Smooth muscle cell of the brain vasculature (primary cell): ENCODE data around the gene CISD2.
"Not testable (repeated sequence)": the region's sequence is repeated elsewhere in the genome, so short reads cannot be mapped to it uniquely, and the experiment has no call there.

Experiments used
- DNase-seq: peaks from one replicate; pipeline ENCODE4 v3.0.0-alpha.2; 2012; ENCODE audit warnings: low read depth, low spot score

CISD2 gene

GRCh38 chr4:102849579-102850104, 19.1 kb upstream of the CISD2 start:
- DNase-seq: no peak

GRCh38 chr4:102850370-102850769, 18.4 kb upstream of the CISD2 start:
- no peak for DNase-seq

GRCh38 chr4:102858828-102859464, 9.8 kb upstream of the CISD2 start:
- no peak for DNase-seq

GRCh38 chr4:102860611-102861324, 8.0 kb upstream of the CISD2 start:
- DNase-seq: no peak

GRCh38 chr4:102862016-102862415, 6.8 kb upstream of the CISD2 start:
- DNase-seq: no peak

GRCh38 chr4:102862747-102863146, 6.0 kb upstream of the CISD2 start:
- no peak for DNase-seq

GRCh38 chr4:102865327-102865726, 3.5 kb upstream of the CISD2 start:
- not testable (repeated sequence) for DNase-seq

- no peak for DNase-seq
These were observed 1.3 kb upstream of the CISD2 start for GRCh38 chr4:102867278-102868152.

GRCh38 chr4:102868153-102868780, 525 bp upstream of the CISD2 start:
- no peak for DNase-seq

GRCh38 chr4:102869569-102870197, 891 bp downstream of the CISD2 start:
- DNase-seq: peak; percentile 18

GRCh38 chr4:102871772-102872171, 3.0 kb downstream of the CISD2 start:
- DNase-seq: no peak

GRCh38 chr4:102877477-102878106, 8.8 kb downstream of the CISD2 start:
- DNase-seq: not testable (repeated sequence)

- peak; percentile 96 for DNase-seq
These were observed 9.6 kb downstream of the CISD2 start for GRCh38 chr4:102878349-102878748.

- DNase-seq: no peak
These were observed 10.1 kb downstream of the CISD2 start for GRCh38 chr4:102878901-102879300.

- no peak for DNase-seq
These were observed 12.6 kb downstream of the CISD2 start for GRCh38 chr4:102881343-102881742.

GRCh38 chr4:102883278-102883677, 14.5 kb downstream of the CISD2 start:
- DNase-seq: no peak

GRCh38 chr4:102888570-102888969, 19.8 kb downstream of the CISD2 start:
- DNase-seq: not testable (repeated sequence)

GRCh38 chr4:102889866-102890265, 21.1 kb downstream of the CISD2 start:
- DNase-seq: not testable (repeated sequence)

- not testable (repeated sequence) for DNase-seq
These were observed 27.8 kb downstream of the CISD2 start for GRCh38 chr4:102896547-102896946.

GRCh38 chr4:102897610-102898009, 28.8 kb downstream of the CISD2 start:
- DNase-seq: not testable (repeated sequence)

- DNase-seq: no peak
These were observed 33.0 kb downstream of the CISD2 start for GRCh38 chr4:102901804-102902203.
